Measurements from ENCODE around the gene RIC8B.

DNA sequence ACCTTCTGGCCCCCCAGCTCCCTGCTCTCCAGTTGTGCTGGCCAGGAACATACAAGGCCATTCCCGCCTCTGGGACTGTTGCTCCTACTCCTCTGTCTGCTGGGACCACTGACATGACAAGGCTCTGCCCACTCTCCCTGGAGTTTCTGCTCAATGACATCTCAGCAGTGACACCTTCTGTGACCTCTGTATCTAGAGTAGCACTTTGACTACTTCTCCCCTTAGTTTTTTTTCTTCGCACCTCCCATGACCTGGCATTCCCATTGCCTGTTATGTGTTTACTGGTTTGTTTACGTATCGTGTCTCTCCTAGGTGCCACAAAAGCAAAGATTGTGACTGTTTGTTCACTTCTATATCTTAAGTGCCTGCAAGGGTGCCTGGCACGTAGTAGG lies 141.1 kb downstream of the RIC8B start:
- TF ChIP-seq, protein P1, sequence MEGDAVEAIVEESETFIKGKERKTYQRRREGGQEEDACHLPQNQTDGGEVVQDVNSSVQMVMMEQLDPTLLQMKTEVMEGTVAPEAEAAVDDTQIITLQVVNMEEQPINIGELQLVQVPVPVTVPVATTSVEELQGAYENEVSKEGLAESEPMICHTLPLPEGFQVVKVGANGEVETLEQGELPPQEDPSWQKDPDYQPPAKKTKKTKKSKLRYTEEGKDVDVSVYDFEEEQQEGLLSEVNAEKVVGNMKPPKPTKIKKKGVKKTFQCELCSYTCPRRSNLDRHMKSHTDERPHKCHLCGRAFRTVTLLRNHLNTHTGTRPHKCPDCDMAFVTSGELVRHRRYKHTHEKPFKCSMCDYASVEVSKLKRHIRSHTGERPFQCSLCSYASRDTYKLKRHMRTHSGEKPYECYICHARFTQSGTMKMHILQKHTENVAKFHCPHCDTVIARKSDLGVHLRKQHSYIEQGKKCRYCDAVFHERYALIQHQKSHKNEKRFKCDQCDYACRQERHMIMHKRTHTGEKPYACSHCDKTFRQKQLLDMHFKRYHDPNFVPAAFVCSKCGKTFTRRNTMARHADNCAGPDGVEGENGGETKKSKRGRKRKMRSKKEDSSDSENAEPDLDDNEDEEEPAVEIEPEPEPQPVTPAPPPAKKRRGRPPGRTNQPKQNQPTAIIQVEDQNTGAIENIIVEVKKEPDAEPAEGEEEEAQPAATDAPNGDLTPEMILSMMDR (IDR thresholded peaks at IDR 0.05; ENCODE audit: insufficient read depth, low read depth, low read length), result no peak
- no peak for TF ChIP-seq EZH2 (IDR thresholded peaks at IDR 0.05; ENCODE audit: insufficient read depth, low read length)

Data from astrocyte (in vitro differentiated cells and primary cell).